WTC11 (cell line): ENCODE measurements around the gene IDH3G. TPM values are rescaled to one million over a fixed set of nuclear protein-coding genes. Genes with fewer than 3 reads are reported as not detected.

Source experiments
- ATAC-seq: fragments of 200-7000 bp; cut with Tn5 transposase; 2 replicates; pipeline ENCODE4 v1.10.0; 2021; ENCODE audit warnings: mild to moderate bottlenecking, moderate library complexity
- CTCF ChIA-PET: fragments of 300-600 bp; sonication (Branson Sonifier 250); formaldehyde crosslinking; loops from one replicate; lab custom pipeline; 2021; ENCODE audit warnings: antibody characterized with exemption; lab: Charles Lee
- POLR2A ChIA-PET: fragments of 350-600 bp; sonication (Branson Sonifier 250); formaldehyde crosslinking; loops from one replicate; lab custom pipeline; 2021; ENCODE audit warnings: antibody characterized with exemption; lab: Charles Lee
- DNase-seq: peaks from one replicate; pipeline ENCODE4 v3.0.0; 2021; ENCODE audit warnings: low spot score
- H3K27ac Mint-ChIP-seq: 2 replicates; pipeline ENCODE4 v1.8.0; 2021; ENCODE audit warnings: mixed read lengths
- H3K27me3 Mint-ChIP-seq: 2 replicates; pipeline ENCODE4 v1.8.0; 2021; ENCODE audit warnings: low read depth, mild to moderate bottlenecking, moderate library complexity, mixed read lengths
- H3K36me3 Mint-ChIP-seq: 2 replicates; pipeline ENCODE4 v1.8.0; 2021; ENCODE audit warnings: mixed read lengths
- H3K4me1 Mint-ChIP-seq: 2 replicates; pipeline ENCODE4 v1.8.0; 2022; ENCODE audit warnings: mixed read lengths
- H3K4me3 Mint-ChIP-seq: 2 replicates; pipeline ENCODE4 v1.8.0; 2021; ENCODE audit warnings: mild to moderate bottlenecking, moderate library complexity, mixed read lengths
- H3K9me3 Mint-ChIP-seq: 2 replicates; pipeline ENCODE4 v1.8.0; 2021; ENCODE audit warnings: mixed read lengths
- ATF6 ChIP-seq: sonication (generic); formaldehyde crosslinking; IDR thresholded peaks from 2 replicates; pipeline ENCODE4 v1.8.1; 2023; ENCODE audit warnings: mild to moderate bottlenecking, missing genetic modification reagents
- E2F5 ChIP-seq: sonication (generic); formaldehyde crosslinking; IDR thresholded peaks from 2 replicates; pipeline ENCODE4 v1.8.1; 2022; ENCODE audit warnings: mild to moderate bottlenecking, moderate library complexity, missing genetic modification reagents
- ERG ChIP-seq: fragments of 250-450 bp; sonication (Bioruptor Pico); IDR thresholded peaks from 2 replicates; pipeline ENCODE4 v1.8.0; 2021; ENCODE audit warnings: mild to moderate bottlenecking
- JUN ChIP-seq: sonication (generic); formaldehyde crosslinking; IDR thresholded peaks from 2 replicates; pipeline ENCODE4 v1.8.0; 2023; ENCODE audit warnings: mild to moderate bottlenecking, missing genetic modification reagents
- MXD4 ChIP-seq: fragments of 250-450 bp; sonication (Bioruptor Pico); IDR thresholded peaks from 2 replicates; pipeline ENCODE4 v1.8.0; 2021; ENCODE audit warnings: mild to moderate bottlenecking, moderate library complexity, borderline replicate concordance
- MYBL2 ChIP-seq: sonication (generic); formaldehyde crosslinking; IDR thresholded peaks from 2 replicates; pipeline ENCODE4 v1.8.1; 2023; ENCODE audit warnings: mild to moderate bottlenecking, moderate library complexity, missing genetic modification reagents
- NR2C2 ChIP-seq: sonication (generic); formaldehyde crosslinking; IDR thresholded peaks from 2 replicates; pipeline ENCODE4 v1.8.0; 2022; ENCODE audit warnings: mild to moderate bottlenecking, missing genetic modification reagents
- PRRX2 ChIP-seq: fragments of 250-450 bp; sonication (Bioruptor Pico); IDR thresholded peaks from 2 replicates; pipeline ENCODE4 v1.8.0; 2021; ENCODE audit warnings: mild to moderate bottlenecking
- RORB ChIP-seq: fragments of 250-450 bp; sonication (Bioruptor Pico); IDR thresholded peaks from 2 replicates; pipeline ENCODE4 v1.9.0; 2021; ENCODE audit warnings: mild to moderate bottlenecking
- TCF7 ChIP-seq: sonication (generic); formaldehyde crosslinking; IDR thresholded peaks from 2 replicates; pipeline ENCODE4 v1.8.0; 2022; ENCODE audit warnings: mild to moderate bottlenecking, low read depth, missing genetic modification reagents, moderate library complexity
- TEAD1 ChIP-seq: sonication (generic); formaldehyde crosslinking; IDR thresholded peaks from 2 replicates; pipeline ENCODE4 v1.8.0; 2022; ENCODE audit warnings: mild to moderate bottlenecking, missing genetic modification reagents
- TEAD4 ChIP-seq: sonication (generic); formaldehyde crosslinking; IDR thresholded peaks from 2 replicates; pipeline ENCODE4 v1.8.0; 2022; ENCODE audit warnings: mild to moderate bottlenecking, missing genetic modification reagents
- ZNF263 ChIP-seq: sonication (generic); formaldehyde crosslinking; IDR thresholded peaks from 2 replicates; pipeline ENCODE4 v1.8.1; 2022; ENCODE audit warnings: low read depth, mild to moderate bottlenecking, moderate library complexity, missing genetic modification reagents
- ZNF532 ChIP-seq: fragments of 250-450 bp; sonication (Bioruptor Pico); IDR thresholded peaks from 2 replicates; pipeline ENCODE4 v1.9.0; 2021; ENCODE audit warnings: mild to moderate bottlenecking, borderline replicate concordance
- total RNA-seq: library from RNA; stranded (reverse); gene quantifications from 3 replicates; pipeline ENCODE4 v1.2.3, GENCODE V29; 2021
- TF ChIP-seq, protein P1 (sequence below): sonication (generic); formaldehyde crosslinking; IDR thresholded peaks from 2 replicates; pipeline ENCODE4 v1.8.1; 2022; ENCODE audit warnings: mild to moderate bottlenecking, missing genetic modification reagents, moderate library complexity, borderline replicate concordance
- TF ChIP-seq, protein P2 (sequence below): sonication (generic); formaldehyde crosslinking; IDR thresholded peaks from 2 replicates; pipeline ENCODE4 v1.8.0; 2022; ENCODE audit warnings: missing genetic modification reagents
- TF ChIP-seq, protein P3 (sequence below): sonication (generic); formaldehyde crosslinking; IDR thresholded peaks from 2 replicates; pipeline ENCODE4 v1.8.0; 2023; ENCODE audit warnings: missing genetic modification reagents

Gene IDH3G
- total RNA-seq, 1 experiment from 2014 or later, result 52.4 TPM

GRCh38 chrX:153765138-153766079 is 28.8 kb downstream of the IDH3G start:
- ChIA-PET POLR2A (no interaction called here), CTCF (interaction anchor here (1.2 to 3.6 kb wide), 4 partner anchors 39 to 182 kb away, joined by 4 to 14 read pairs (median 4); no protein-coding TSS in a partner anchor)
- H3K27ac Mint-ChIP-seq, result no peak overlapping the region
- no peaks in the 10 kb centered on the region for H3K36me3 Mint-ChIP-seq
- no peak for TF ChIP-seq ZNF532 (CRISPR knock-in tag)
- TF ChIP-seq, protein P1, sequence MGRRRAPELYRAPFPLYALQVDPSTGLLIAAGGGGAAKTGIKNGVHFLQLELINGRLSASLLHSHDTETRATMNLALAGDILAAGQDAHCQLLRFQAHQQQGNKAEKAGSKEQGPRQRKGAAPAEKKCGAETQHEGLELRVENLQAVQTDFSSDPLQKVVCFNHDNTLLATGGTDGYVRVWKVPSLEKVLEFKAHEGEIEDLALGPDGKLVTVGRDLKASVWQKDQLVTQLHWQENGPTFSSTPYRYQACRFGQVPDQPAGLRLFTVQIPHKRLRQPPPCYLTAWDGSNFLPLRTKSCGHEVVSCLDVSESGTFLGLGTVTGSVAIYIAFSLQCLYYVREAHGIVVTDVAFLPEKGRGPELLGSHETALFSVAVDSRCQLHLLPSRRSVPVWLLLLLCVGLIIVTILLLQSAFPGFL, result no peak
- no peak for TF ChIP-seq RORB (CRISPR knock-in tag)
- TF ChIP-seq TEAD4 (CRISPR knock-in tag), result no peak
- no peak for TF ChIP-seq NR2C2
- no peak for TF ChIP-seq ERG (CRISPR knock-in tag)
- TF ChIP-seq MYBL2, result no peak
- TF ChIP-seq PRRX2, result no peak
- TF ChIP-seq, protein P2, sequence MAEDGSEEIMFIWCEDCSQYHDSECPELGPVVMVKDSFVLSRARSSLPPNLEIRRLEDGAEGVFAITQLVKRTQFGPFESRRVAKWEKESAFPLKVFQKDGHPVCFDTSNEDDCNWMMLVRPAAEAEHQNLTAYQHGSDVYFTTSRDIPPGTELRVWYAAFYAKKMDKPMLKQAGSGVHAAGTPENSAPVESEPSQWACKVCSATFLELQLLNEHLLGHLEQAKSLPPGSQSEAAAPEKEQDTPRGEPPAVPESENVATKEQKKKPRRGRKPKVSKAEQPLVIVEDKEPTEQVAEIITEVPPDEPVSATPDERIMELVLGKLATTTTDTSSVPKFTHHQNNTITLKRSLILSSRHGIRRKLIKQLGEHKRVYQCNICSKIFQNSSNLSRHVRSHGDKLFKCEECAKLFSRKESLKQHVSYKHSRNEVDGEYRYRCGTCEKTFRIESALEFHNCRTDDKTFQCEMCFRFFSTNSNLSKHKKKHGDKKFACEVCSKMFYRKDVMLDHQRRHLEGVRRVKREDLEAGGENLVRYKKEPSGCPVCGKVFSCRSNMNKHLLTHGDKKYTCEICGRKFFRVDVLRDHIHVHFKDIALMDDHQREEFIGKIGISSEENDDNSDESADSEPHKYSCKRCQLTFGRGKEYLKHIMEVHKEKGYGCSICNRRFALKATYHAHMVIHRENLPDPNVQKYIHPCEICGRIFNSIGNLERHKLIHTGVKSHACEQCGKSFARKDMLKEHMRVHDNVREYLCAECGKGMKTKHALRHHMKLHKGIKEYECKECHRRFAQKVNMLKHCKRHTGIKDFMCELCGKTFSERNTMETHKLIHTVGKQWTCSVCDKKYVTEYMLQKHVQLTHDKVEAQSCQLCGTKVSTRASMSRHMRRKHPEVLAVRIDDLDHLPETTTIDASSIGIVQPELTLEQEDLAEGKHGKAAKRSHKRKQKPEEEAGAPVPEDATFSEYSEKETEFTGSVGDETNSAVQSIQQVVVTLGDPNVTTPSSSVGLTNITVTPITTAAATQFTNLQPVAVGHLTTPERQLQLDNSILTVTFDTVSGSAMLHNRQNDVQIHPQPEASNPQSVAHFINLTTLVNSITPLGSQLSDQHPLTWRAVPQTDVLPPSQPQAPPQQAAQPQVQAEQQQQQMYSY (CRISPR knock-in tag), result no peak
- TF ChIP-seq JUN (CRISPR knock-in tag), result no peak
- TF ChIP-seq TCF7, result no peak
- TF ChIP-seq, protein P3, sequence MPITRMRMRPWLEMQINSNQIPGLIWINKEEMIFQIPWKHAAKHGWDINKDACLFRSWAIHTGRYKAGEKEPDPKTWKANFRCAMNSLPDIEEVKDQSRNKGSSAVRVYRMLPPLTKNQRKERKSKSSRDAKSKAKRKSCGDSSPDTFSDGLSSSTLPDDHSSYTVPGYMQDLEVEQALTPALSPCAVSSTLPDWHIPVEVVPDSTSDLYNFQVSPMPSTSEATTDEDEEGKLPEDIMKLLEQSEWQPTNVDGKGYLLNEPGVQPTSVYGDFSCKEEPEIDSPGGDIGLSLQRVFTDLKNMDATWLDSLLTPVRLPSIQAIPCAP (CRISPR knock-in tag), result no peak
- TF ChIP-seq E2F5 (CRISPR knock-in tag), result no peak
- TF ChIP-seq ZNF263 (CRISPR knock-in tag), result no peak
- no peak for TF ChIP-seq TEAD1 (CRISPR knock-in tag)
- TF ChIP-seq MXD4 (CRISPR knock-in tag), result no peak
- no peak for TF ChIP-seq ATF6 (CRISPR knock-in tag)
- TF ChIP-seq, all 79 proteins: peak for 0
- no peaks in the 10 kb centered on the region for H3K9me3 Mint-ChIP-seq
- ATAC-seq (no peak), DNase-seq (no peak)
- peaks cover 3% of the 10 kb centered on the region; the same call in 1 of the 2 replicates for H3K4me1 Mint-ChIP-seq
- H3K4me3 Mint-ChIP-seq, result no peak overlapping the region
- no peaks in the 10 kb centered on the region for H3K27me3 Mint-ChIP-seq
